ENCODE measurements around the gene PITPNB.

The PITPNB gene

DNA sequence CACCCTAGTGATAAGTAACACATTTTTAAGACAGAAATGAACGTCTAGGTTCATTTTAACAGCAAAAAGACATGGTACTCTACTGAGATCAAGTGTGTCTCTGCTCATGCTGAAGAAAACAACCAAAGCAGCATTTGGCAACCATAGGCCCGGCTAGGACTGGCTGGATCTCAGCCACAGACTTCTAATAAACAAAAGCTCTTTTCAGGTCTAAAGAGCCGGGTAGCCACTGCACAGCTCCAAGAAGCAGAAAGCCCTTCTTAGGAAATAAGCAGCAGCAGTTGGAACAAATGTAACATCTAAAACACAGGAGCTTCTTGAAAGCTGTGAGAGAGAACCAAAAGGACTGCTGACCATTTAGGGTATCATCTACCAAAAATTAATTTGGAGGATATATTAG, 37.6 kb downstream of the PITPNB start:
- Histone ChIP-seq H3K4me1 (ENCODE audit: control insufficient read depth in 1 of 2, insufficient read depth in 2 of 2, low read length in 2 of 2) (peaks cover 0 to 38% of the 10 kb centered on the region in 2 donors), H3K36me3 (ENCODE audit: control insufficient read depth in 1 of 2, insufficient read depth in 2 of 2, low read length in 2 of 2) (peaks cover 4 to 22% of the 10 kb centered on the region in 2 donors), H3K27ac (ENCODE audit: low read depth, low read length) (no peak overlapping the region), H3K4me3 (ENCODE audit: low read depth in 1 of 2, low read length in 2 of 2) (no peak overlapping the region), H3K9me3 (ENCODE audit: control insufficient read depth in 1 of 2, low read length in 2 of 2) (no peaks in the 10 kb centered on the region), H3K9ac (ENCODE audit: low read depth in 1 of 2, low read length in 2 of 2) (no peak overlapping the region), H3K27me3 (ENCODE audit: control insufficient read depth in 1 of 2, insufficient read depth in 2 of 2, low read length in 2 of 2) (no peaks in the 10 kb centered on the region)

- H3K4me1 ChIP-seq (ENCODE audit: control insufficient read depth in 1 of 2, insufficient read depth in 2 of 2, low read length in 2 of 2), result peaks cover 0 to 41% of the 10 kb centered on the region in 2 donors
- no peak overlapping the region for H3K4me3 ChIP-seq (ENCODE audit: low read depth in 1 of 2, low read length in 2 of 2)
Measured at GRCh38 chr22:27880778-27881394, 38.2 kb downstream of the PITPNB start.

GRCh38 chr22:27879923-27880322, 39.1 kb downstream of the PITPNB start:
- Histone ChIP-seq H3K9ac (ENCODE audit: low read depth in 1 of 2, low read length in 2 of 2) (no peak overlapping the region), H3K9me3 (ENCODE audit: control insufficient read depth in 1 of 2, low read length in 2 of 2) (no peaks in the 10 kb centered on the region), H3K27me3 (ENCODE audit: control insufficient read depth in 1 of 2, insufficient read depth in 2 of 2, low read length in 2 of 2) (no peaks in the 10 kb centered on the region), H3K4me1 (ENCODE audit: control insufficient read depth in 1 of 2, insufficient read depth in 2 of 2, low read length in 2 of 2) (peaks cover 0 to 49% of the 10 kb centered on the region in 2 donors), H3K36me3 (ENCODE audit: control insufficient read depth in 1 of 2, insufficient read depth in 2 of 2, low read length in 2 of 2) (peaks cover 0 to 18% of the 10 kb centered on the region in 2 donors), H3K27ac (ENCODE audit: low read depth, low read length) (no peak overlapping the region), H3K4me3 (ENCODE audit: low read depth in 1 of 2, low read length in 2 of 2) (no peak overlapping the region)

More at GRCh38 chr22:27880778-27881394, 38.2 kb downstream of the PITPNB start:
- Histone ChIP-seq H3K36me3 (ENCODE audit: control insufficient read depth in 1 of 2, insufficient read depth in 2 of 2, low read length in 2 of 2) (peaks cover 4 to 20% of the 10 kb centered on the region in 2 donors), H3K27ac (ENCODE audit: low read depth, low read length) (no peak overlapping the region), H3K9me3 (ENCODE audit: control insufficient read depth in 1 of 2, low read length in 2 of 2) (no peaks in the 10 kb centered on the region), H3K9ac (ENCODE audit: low read depth in 1 of 2, low read length in 2 of 2) (no peak overlapping the region), H3K27me3 (ENCODE audit: control insufficient read depth in 1 of 2, insufficient read depth in 2 of 2, low read length in 2 of 2) (no peaks in the 10 kb centered on the region)

GRCh38 chr22:27878541-27878940, 40.5 kb downstream of the PITPNB start:
- Histone ChIP-seq H3K4me1 (ENCODE audit: control insufficient read depth in 1 of 2, insufficient read depth in 2 of 2, low read length in 2 of 2) (peaks cover 0 to 56% of the 10 kb centered on the region in 2 donors), H3K36me3 (ENCODE audit: control insufficient read depth in 1 of 2, insufficient read depth in 2 of 2, low read length in 2 of 2) (peaks cover 0 to 9% of the 10 kb centered on the region in 2 donors), H3K27me3 (ENCODE audit: control insufficient read depth in 1 of 2, insufficient read depth in 2 of 2, low read length in 2 of 2) (no peaks in the 10 kb centered on the region), H3K9ac (ENCODE audit: low read depth in 1 of 2, low read length in 2 of 2) (no peak overlapping the region), H3K4me3 (ENCODE audit: low read depth in 1 of 2, low read length in 2 of 2) (no peak overlapping the region), H3K27ac (ENCODE audit: low read depth, low read length) (no peak overlapping the region), H3K9me3 (ENCODE audit: control insufficient read depth in 1 of 2, low read length in 2 of 2) (no peaks in the 10 kb centered on the region)

DNA sequence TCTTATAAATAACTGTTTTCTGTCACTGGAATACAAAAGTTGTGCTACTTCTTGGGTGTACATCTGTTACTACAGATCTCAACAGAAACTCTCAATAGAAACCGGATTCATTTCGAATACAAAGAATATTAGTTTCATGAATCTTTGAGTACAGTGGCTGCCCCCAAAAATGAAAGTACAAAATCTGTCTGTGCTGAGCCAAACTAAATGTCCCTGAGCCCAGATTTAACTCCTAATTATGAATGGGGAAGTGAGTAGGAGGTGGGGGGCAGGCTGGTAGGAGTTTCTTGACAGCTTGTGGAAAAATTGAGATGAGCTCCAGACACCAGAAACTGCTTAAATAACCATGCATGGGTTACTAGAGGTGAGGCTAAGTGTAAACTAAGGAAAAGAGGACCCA, 41.6 kb downstream of the PITPNB start:
- no peaks in the 10 kb centered on the region for H3K9me3 ChIP-seq (ENCODE audit: control insufficient read depth in 1 of 2, low read length in 2 of 2)
- no peak overlapping the region for H3K4me3 ChIP-seq (ENCODE audit: low read depth in 1 of 2, low read length in 2 of 2)
- H3K27ac ChIP-seq (ENCODE audit: low read depth, low read length), result no peak overlapping the region
- H3K4me1 ChIP-seq (ENCODE audit: control insufficient read depth in 1 of 2, insufficient read depth in 2 of 2, low read length in 2 of 2), result peaks cover 0 to 49% of the 10 kb centered on the region in 2 donors
- H3K9ac ChIP-seq (ENCODE audit: low read depth in 1 of 2, low read length in 2 of 2), result no peak overlapping the region
- peaks cover 3 to 18% of the 10 kb centered on the region in 2 donors for H3K36me3 ChIP-seq (ENCODE audit: control insufficient read depth in 1 of 2, insufficient read depth in 2 of 2, low read length in 2 of 2)
- no peaks in the 10 kb centered on the region for H3K27me3 ChIP-seq (ENCODE audit: control insufficient read depth in 1 of 2, insufficient read depth in 2 of 2, low read length in 2 of 2)

DNA sequence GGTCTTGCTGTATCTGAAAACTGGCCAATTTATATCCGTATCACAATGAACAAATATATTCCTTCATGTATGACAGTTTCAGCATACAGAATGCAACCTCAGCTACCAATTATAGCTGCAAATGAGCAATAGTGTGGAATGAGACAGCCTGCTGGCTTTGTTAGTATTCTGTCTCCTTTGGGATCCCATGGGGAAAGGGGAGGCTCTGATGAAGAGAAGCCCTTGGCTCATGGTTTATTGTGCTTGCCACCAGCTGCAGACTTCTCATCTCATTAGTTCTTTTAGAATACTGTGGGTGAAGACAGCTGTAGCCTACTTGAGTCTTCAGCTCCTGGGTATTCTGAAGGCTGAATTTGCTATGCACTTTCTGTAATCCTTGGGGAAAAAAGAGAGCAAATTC, 42.4 kb downstream of the PITPNB start:
- Histone ChIP-seq H3K9me3 (ENCODE audit: control insufficient read depth in 1 of 2, low read length in 2 of 2) (no peaks in the 10 kb centered on the region), H3K4me1 (ENCODE audit: control insufficient read depth in 1 of 2, insufficient read depth in 2 of 2, low read length in 2 of 2) (peaks cover 2 to 45% of the 10 kb centered on the region in 2 donors), H3K9ac (ENCODE audit: low read depth in 1 of 2, low read length in 2 of 2) (no peak overlapping the region), H3K4me3 (ENCODE audit: low read depth in 1 of 2, low read length in 2 of 2) (no peak overlapping the region), H3K27me3 (ENCODE audit: control insufficient read depth in 1 of 2, insufficient read depth in 2 of 2, low read length in 2 of 2) (no peaks in the 10 kb centered on the region), H3K27ac (ENCODE audit: low read depth, low read length) (no peak overlapping the region), H3K36me3 (ENCODE audit: control insufficient read depth in 1 of 2, insufficient read depth in 2 of 2, low read length in 2 of 2) (peaks cover 6 to 23% of the 10 kb centered on the region in 2 donors)

- no peaks in the 10 kb centered on the region for H3K9me3 ChIP-seq (ENCODE audit: control insufficient read depth in 1 of 2, low read length in 2 of 2)
- H3K27me3 ChIP-seq (ENCODE audit: control insufficient read depth in 1 of 2, insufficient read depth in 2 of 2, low read length in 2 of 2), result no peaks in the 10 kb centered on the region
- H3K4me3 ChIP-seq (ENCODE audit: low read depth in 1 of 2, low read length in 2 of 2), result no peak overlapping the region
- H3K36me3 ChIP-seq (ENCODE audit: control insufficient read depth in 1 of 2, insufficient read depth in 2 of 2, low read length in 2 of 2), result peaks cover 6 to 28% of the 10 kb centered on the region in 2 donors
- no peak overlapping the region for H3K9ac ChIP-seq (ENCODE audit: low read depth in 1 of 2, low read length in 2 of 2)
- no peak overlapping the region for H3K27ac ChIP-seq (ENCODE audit: low read depth, low read length)
- H3K4me1 ChIP-seq (ENCODE audit: control insufficient read depth in 1 of 2, insufficient read depth in 2 of 2, low read length in 2 of 2), result peaks cover 8 to 45% of the 10 kb centered on the region in 2 donors
Measured at GRCh38 chr22:27875951-27876350, 43.1 kb downstream of the PITPNB start.

DNA sequence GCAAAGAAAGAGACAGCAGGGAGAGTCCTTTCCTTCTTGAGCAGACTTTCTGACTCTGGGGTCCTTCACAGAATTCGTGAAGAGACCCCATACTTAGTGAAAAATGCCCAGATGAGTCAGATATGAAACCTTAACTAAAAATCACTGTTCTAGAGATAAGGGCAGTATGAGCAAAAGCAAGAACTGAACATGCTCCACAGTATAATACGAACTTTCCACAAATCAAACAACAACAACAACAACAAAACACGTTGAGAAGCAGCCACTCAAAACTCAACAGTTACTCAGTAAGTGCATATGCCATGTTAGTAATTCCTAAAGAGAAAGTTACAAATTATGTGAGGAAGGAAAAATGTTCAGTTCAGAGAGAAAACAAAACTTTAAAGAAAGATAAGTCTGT, 44.3 kb downstream of the PITPNB start:
- no peak overlapping the region for H3K9ac ChIP-seq (ENCODE audit: low read depth in 1 of 2, low read length in 2 of 2)
- no peak overlapping the region for H3K4me3 ChIP-seq (ENCODE audit: low read depth in 1 of 2, low read length in 2 of 2)
- peaks cover 19 to 55% of the 10 kb centered on the region in 2 donors for H3K4me1 ChIP-seq (ENCODE audit: control insufficient read depth in 1 of 2, insufficient read depth in 2 of 2, low read length in 2 of 2)
- no peaks in the 10 kb centered on the region for H3K9me3 ChIP-seq (ENCODE audit: control insufficient read depth in 1 of 2, low read length in 2 of 2)
- H3K27me3 ChIP-seq (ENCODE audit: control insufficient read depth in 1 of 2, insufficient read depth in 2 of 2, low read length in 2 of 2), result no peaks in the 10 kb centered on the region
- H3K27ac ChIP-seq (ENCODE audit: low read depth, low read length), result no peak overlapping the region
- H3K36me3 ChIP-seq (ENCODE audit: control insufficient read depth in 1 of 2, insufficient read depth in 2 of 2, low read length in 2 of 2), result peaks cover 6 to 28% of the 10 kb centered on the region in 2 donors

DNA sequence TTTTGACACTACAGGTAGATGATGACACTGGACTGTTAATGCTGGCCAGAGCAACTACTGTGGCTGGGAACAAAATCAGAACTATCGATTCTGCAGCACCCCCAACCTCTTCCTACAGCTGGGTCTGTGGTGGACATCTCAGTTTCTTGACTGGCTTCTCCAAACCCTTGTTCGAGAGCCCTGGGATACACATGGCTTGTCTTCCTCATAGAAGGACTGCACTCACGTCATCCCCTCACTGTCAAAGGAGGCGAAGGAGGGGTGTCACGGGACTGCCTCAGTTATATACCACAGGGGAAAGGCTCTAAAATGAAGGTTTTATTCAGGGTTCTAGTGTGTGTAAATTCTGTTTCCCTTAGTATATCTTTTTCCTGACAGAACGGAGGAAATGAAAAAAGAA, 44.9 kb downstream of the PITPNB start:
- no peak overlapping the region for H3K4me3 ChIP-seq (ENCODE audit: low read depth in 1 of 2, low read length in 2 of 2)
- no peak overlapping the region for H3K27ac ChIP-seq (ENCODE audit: low read depth, low read length)
- H3K9ac ChIP-seq (ENCODE audit: low read depth in 1 of 2, low read length in 2 of 2), result no peak overlapping the region
- peaks cover 6 to 28% of the 10 kb centered on the region in 2 donors for H3K36me3 ChIP-seq (ENCODE audit: control insufficient read depth in 1 of 2, insufficient read depth in 2 of 2, low read length in 2 of 2)
- H3K4me1 ChIP-seq (ENCODE audit: control insufficient read depth in 1 of 2, insufficient read depth in 2 of 2, low read length in 2 of 2), result peaks cover 24 to 61% of the 10 kb centered on the region in 2 donors
- H3K27me3 ChIP-seq (ENCODE audit: control insufficient read depth in 1 of 2, insufficient read depth in 2 of 2, low read length in 2 of 2), result no peaks in the 10 kb centered on the region
- H3K9me3 ChIP-seq (ENCODE audit: control insufficient read depth in 1 of 2, low read length in 2 of 2), result no peaks in the 10 kb centered on the region

DNA sequence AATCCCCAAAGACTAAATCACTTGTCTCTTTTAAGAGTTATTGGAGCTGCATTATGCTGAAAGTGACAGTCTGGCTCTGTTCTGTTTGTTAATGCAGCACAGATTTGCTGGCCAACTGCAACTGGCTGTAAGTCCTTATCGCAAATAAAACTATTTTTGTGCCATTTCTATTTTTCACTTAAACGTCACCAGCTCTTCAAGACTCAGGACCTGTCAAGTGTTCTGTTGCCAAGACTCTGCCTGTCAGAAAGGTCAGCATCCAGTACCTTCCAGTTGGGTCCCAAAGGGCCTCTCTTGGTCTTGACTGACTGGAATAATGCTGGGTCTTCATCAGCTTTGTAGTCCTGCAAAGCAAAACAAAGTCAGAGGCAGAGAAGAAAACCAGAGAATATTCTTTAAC, 45.6 kb downstream of the PITPNB start:
- H3K4me3 ChIP-seq (ENCODE audit: low read depth in 1 of 2, low read length in 2 of 2), result no peak overlapping the region
- no peak overlapping the region for H3K9ac ChIP-seq (ENCODE audit: low read depth in 1 of 2, low read length in 2 of 2)
- H3K4me1 ChIP-seq (ENCODE audit: control insufficient read depth in 1 of 2, insufficient read depth in 2 of 2, low read length in 2 of 2), result peaks cover 30 to 68% of the 10 kb centered on the region in 2 donors
- H3K27me3 ChIP-seq (ENCODE audit: control insufficient read depth in 1 of 2, insufficient read depth in 2 of 2, low read length in 2 of 2), result no peaks in the 10 kb centered on the region
- no peak overlapping the region for H3K27ac ChIP-seq (ENCODE audit: low read depth, low read length)
- H3K9me3 ChIP-seq (ENCODE audit: control insufficient read depth in 1 of 2, low read length in 2 of 2), result no peaks in the 10 kb centered on the region
- peaks cover 6 to 28% of the 10 kb centered on the region in 2 donors for H3K36me3 ChIP-seq (ENCODE audit: control insufficient read depth in 1 of 2, insufficient read depth in 2 of 2, low read length in 2 of 2)
